ENCODE measurements around the gene ADRA2B.

GRCh38 chr2:96110621-96111256 is 5.6 kb downstream of the ADRA2B start:
- TF ChIP-seq POLR2A (IDR thresholded peaks at IDR 0.05) (no peak), CTCF (IDR thresholded peaks at IDR 0.05) (no peak)
